ENCODE results near the gene ANKRD28. TPM values are rescaled to one million over a fixed set of nuclear protein-coding genes. Genes with fewer than 3 reads are reported as not detected.

The ANKRD28 gene
- total and polyA plus RNA-seq, 3 experiments from 2014 or later: 11.2 to 41.5 (median 40.2) TPM

DNA sequence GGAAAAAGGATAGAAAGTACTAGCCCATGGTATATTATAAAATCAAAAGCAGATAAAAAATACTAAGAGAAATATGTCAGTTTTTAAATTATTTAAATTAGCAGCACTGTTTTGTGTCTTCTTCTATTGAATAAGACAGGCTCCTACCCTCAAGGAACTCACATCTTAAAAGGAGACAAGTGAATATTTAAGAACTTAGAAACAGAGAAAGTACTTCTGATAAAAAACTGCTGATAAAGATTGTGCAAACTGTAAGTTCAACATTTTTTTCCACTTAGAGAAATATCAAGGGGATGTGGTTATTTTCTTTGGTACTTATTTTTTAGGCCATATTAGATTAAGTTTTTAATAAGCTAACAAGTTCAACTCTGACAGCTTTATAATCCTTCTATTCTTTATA lies 3.0 kb upstream of the ANKRD28 start:
- H3K36me3 Mint-ChIP-seq: peaks cover 0 to 4% (median 0%) of the 10 kb centered on the region in 3 donors
- peaks cover 57% of the 10 kb centered on the region for H3K4me1 ChIP-seq (ENCODE audit: insufficient read depth, low read length)
- no peaks in the 10 kb centered on the region for H3K9me3 ChIP-seq (ENCODE audit: low read length)
- no peak overlapping the region for H3K4me3 ChIP-seq (ENCODE audit: low read length)
- H3K27ac ChIP-seq (ENCODE audit: low read depth, low read length): no peak overlapping the region
- peaks cover 75 to 97% (median 94%) of the 10 kb centered on the region in 3 donors for H3K4me1 Mint-ChIP-seq
- no peaks in the 10 kb centered on the region for H3K36me3 ChIP-seq (ENCODE audit: insufficient read depth, low read length)
- H3K27me3 Mint-ChIP-seq: no peaks in the 10 kb centered on the region
- POLR2A ChIA-PET: no interaction called here
- peak overlapping the region; percentile 43 to 85 (median 74) for H3K27ac Mint-ChIP-seq
- CTCF ChIA-PET: interaction anchor here (1.0 to 1.1 kb wide), 2 partner anchors 11 to 13 kb away, joined by 3 to 5 read pairs; no protein-coding TSS in a partner anchor
- H3K4me3 Mint-ChIP-seq: peak overlapping the region in 5 of 7 donors; percentile 10 to 67 (median 47)
- H3K9me3 Mint-ChIP-seq: no peaks in the 10 kb centered on the region
- DNase-seq: no peak
- no peaks in the 10 kb centered on the region for H3K27me3 ChIP-seq (ENCODE audit: insufficient read depth, low read length, poor library complexity, severe bottlenecking)

DNA sequence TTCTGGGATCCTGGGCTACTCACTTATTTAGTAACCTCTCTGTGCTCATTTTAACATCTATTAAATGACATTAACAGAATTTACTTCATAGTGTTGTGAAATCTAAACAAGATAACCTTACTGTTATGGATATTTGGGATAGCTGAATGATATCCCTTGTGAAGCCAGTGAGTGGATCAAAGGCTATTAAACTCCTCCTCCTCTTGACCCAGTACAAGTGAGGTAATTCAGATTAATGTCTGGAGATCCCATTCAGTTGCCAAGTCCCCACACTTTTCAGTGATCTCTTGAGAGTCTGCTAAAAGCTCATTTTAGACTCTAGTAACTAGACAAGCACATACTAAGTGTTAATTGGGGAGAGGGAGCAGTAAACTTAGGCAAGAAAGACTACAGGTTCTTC lies 2.5 kb upstream of the ANKRD28 start:
- H3K4me1 Mint-ChIP-seq: peaks cover 78 to 97% (median 94%) of the 10 kb centered on the region in 3 donors
- Histone ChIP-seq H3K4me3 (ENCODE audit: low read length) (no peak overlapping the region), H3K36me3 (ENCODE audit: insufficient read depth, low read length) (no peaks in the 10 kb centered on the region), H3K4me1 (ENCODE audit: insufficient read depth, low read length) (peaks cover 57% of the 10 kb centered on the region), H3K27me3 (ENCODE audit: insufficient read depth, low read length, poor library complexity, severe bottlenecking) (no peaks in the 10 kb centered on the region), H3K9me3 (ENCODE audit: low read length) (no peaks in the 10 kb centered on the region), H3K27ac (ENCODE audit: low read depth, low read length) (no peak overlapping the region)
- H3K4me3 Mint-ChIP-seq: no peak overlapping the region
- no peaks in the 10 kb centered on the region for H3K9me3 Mint-ChIP-seq
- no peak for DNase-seq
- H3K36me3 Mint-ChIP-seq: peaks cover 0 to 4% (median 0%) of the 10 kb centered on the region in 3 donors
- CTCF ChIA-PET: interaction anchor here (1.1 kb wide), 1 partner anchor 12 kb away, joined by 5 read pairs; no protein-coding TSS in a partner anchor
- POLR2A ChIA-PET: no interaction called here
- no peaks in the 10 kb centered on the region for H3K27me3 Mint-ChIP-seq
- peak overlapping the region in 7 of 8 donors; percentile 33 to 84 (median 65) for H3K27ac Mint-ChIP-seq

DNA sequence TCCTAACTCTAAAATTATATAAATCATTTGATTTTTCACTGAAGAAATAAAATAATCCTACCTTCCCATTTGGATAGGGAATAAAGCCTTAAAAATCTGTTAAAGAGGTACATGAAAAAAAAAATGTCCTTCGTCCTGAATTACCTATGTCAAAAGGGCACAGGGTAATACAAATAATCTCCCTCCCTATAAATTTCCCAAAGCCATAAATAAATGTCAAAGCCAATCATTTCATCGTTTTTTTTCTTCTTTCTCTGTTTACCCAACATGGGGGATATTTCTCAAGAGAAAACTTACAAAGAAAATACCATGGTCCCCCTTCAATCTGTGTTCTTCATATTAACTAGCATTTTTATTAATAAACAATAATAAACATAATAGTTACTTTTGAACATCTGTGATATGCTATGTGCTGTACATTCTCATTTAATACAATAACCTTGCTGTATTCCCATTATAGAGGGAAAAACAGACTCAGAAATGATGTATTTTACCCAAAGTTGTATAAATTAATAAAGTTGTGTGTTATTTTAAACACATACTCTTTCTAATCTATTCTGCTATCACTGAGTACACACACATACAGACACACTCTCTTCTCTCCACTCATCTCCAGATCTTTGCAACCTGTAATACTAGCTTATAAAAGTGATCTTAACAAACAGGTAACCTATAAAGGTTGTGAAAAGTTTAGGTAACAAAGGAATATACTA lies 910 bp upstream of the ANKRD28 start:
- Mint-ChIP-seq H3K27me3 (no peaks in the 10 kb centered on the region), H3K4me1 (peaks cover 76 to 95% (median 91%) of the 10 kb centered on the region in 3 donors), H3K36me3 (peaks cover 0 to 10% (median 4%) of the 10 kb centered on the region in 3 donors), H3K27ac (peak overlapping the region in 4 of 8 donors; percentile 13 to 76 (median 50)), H3K9me3 (no peaks in the 10 kb centered on the region), H3K4me3 (peak overlapping the region in 2 of 7 donors; percentile 28 to 44)
- H3K9me3 ChIP-seq (ENCODE audit: low read length): no peaks in the 10 kb centered on the region
- H3K27me3 ChIP-seq (ENCODE audit: insufficient read depth, low read length, poor library complexity, severe bottlenecking): no peaks in the 10 kb centered on the region
- H3K36me3 ChIP-seq (ENCODE audit: insufficient read depth, low read length): no peaks in the 10 kb centered on the region
- peaks cover 57% of the 10 kb centered on the region for H3K4me1 ChIP-seq (ENCODE audit: insufficient read depth, low read length)
- POLR2A ChIA-PET: no interaction called here
- no peak for DNase-seq
- H3K4me3 ChIP-seq (ENCODE audit: low read length): no peak overlapping the region
- CTCF ChIA-PET: interaction anchor here (0.5 kb wide), 1 partner anchor 144 kb away, joined by 3 read pairs; no protein-coding TSS in a partner anchor
- H3K27ac ChIP-seq (ENCODE audit: low read depth, low read length): peak overlapping the region; percentile 77

DNA sequence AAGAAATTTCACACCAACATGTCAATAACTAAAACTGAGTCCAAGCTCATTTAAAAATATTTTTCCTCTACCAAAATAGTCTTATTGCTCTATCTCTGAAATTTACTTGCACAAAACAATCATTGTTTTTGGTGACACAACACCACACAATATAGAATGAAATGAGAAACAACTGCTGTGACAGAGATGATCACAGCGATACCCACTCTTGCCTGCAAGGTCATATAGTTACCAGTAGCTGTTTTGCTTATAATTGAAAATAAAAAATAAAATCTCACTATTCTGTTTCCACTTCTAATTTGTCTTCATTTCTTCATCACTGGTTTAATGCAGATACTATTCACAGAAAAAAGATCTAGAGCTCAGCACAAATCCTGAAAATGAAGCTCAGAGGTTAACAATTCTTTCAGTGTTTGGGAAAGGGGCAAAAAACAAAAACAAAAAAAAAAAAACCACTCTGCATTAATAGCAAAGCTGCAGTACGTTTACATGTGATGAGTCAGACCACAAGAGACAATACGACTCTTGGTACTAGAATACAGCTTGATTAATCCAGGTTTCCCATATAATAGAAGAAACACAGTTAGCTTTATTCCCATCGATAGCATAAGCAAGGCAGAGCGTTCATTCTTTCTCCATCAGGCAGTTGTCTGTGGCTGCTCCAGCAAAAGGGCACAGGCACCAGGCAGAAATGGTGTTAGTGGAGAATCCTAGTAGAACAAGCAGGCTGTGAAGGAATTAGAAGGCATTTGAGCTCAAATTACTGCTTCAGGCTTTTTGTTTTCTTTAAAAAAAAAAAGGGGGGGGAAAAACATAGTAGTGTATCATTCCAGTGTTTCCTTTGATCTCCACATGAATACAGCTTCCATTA lies 773 bp downstream of the ANKRD28 start:
- peaks cover 73 to 96% (median 91%) of the 10 kb centered on the region in 3 donors for H3K4me1 Mint-ChIP-seq
- POLR2A ChIA-PET: interaction anchor here (0.7 to 1.2 kb wide), 2 partner anchors 11 to 133 kb away, joined by 3 read pairs; no protein-coding TSS in a partner anchor
- Histone ChIP-seq H3K27me3 (ENCODE audit: insufficient read depth, low read length, poor library complexity, severe bottlenecking) (no peaks in the 10 kb centered on the region), H3K4me1 (ENCODE audit: insufficient read depth, low read length) (peaks cover 51% of the 10 kb centered on the region), H3K4me3 (ENCODE audit: low read length) (no peak overlapping the region), H3K27ac (ENCODE audit: low read depth, low read length) (peak overlapping the region; percentile 77), H3K36me3 (ENCODE audit: insufficient read depth, low read length) (no peaks in the 10 kb centered on the region), H3K9me3 (ENCODE audit: low read length) (no peaks in the 10 kb centered on the region)
- H3K27ac Mint-ChIP-seq: peak overlapping the region; percentile 83 to 96 (median 92)
- peak overlapping the region; percentile 83 to 89 (median 87) for H3K4me3 Mint-ChIP-seq
- CTCF ChIA-PET: interaction anchor here (0.6 to 1.0 kb wide), 4 partner anchors 9 to 167 kb away, joined by 3 to 5 read pairs (median 4); no protein-coding TSS in a partner anchor
- no peak for DNase-seq
- H3K9me3 Mint-ChIP-seq: no peaks in the 10 kb centered on the region
- H3K36me3 Mint-ChIP-seq: peaks cover 3 to 17% (median 4%) of the 10 kb centered on the region in 3 donors
- no peaks in the 10 kb centered on the region for H3K27me3 Mint-ChIP-seq

DNA sequence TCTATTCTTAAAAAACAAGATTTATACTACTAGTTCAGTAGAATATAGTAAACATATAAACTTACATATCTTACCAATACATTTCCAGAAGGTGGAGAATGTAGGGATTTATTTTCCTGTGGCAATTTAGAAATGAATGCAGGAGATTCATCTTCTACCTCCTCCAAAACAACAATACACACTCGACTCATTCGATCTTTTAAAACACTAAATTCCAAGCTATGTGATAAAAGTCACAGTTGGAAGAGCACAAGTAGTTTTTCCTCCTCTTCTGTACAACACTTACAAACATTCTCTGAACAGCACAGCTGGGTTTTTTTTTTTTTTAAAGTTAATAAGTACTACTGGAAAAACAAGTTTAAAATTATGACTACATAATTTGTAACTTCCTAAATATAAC lies 1.4 kb downstream of the ANKRD28 start:
- DNase-seq: no peak
- Mint-ChIP-seq H3K27ac (peak overlapping the region; percentile 24 to 96 (median 90)), H3K36me3 (peaks cover 3 to 22% (median 11%) of the 10 kb centered on the region in 3 donors), H3K27me3 (no peaks in the 10 kb centered on the region), H3K4me1 (peaks cover 73 to 96% (median 91%) of the 10 kb centered on the region in 3 donors), H3K9me3 (no peaks in the 10 kb centered on the region), H3K4me3 (peak overlapping the region; percentile 51 to 89 (median 86))
- peak overlapping the region; percentile 77 for H3K27ac ChIP-seq (ENCODE audit: low read depth, low read length)
- POLR2A ChIA-PET: no interaction called here
- no peaks in the 10 kb centered on the region for H3K27me3 ChIP-seq (ENCODE audit: insufficient read depth, low read length, poor library complexity, severe bottlenecking)
- CTCF ChIA-PET: interaction anchor here (1.0 kb wide), 1 partner anchor 9 kb away, joined by 4 read pairs; no protein-coding TSS in a partner anchor
- no peak overlapping the region for H3K4me3 ChIP-seq (ENCODE audit: low read length)
- H3K4me1 ChIP-seq (ENCODE audit: insufficient read depth, low read length): peaks cover 45% of the 10 kb centered on the region
- no peaks in the 10 kb centered on the region for H3K9me3 ChIP-seq (ENCODE audit: low read length)
- no peaks in the 10 kb centered on the region for H3K36me3 ChIP-seq (ENCODE audit: insufficient read depth, low read length)

DNA sequence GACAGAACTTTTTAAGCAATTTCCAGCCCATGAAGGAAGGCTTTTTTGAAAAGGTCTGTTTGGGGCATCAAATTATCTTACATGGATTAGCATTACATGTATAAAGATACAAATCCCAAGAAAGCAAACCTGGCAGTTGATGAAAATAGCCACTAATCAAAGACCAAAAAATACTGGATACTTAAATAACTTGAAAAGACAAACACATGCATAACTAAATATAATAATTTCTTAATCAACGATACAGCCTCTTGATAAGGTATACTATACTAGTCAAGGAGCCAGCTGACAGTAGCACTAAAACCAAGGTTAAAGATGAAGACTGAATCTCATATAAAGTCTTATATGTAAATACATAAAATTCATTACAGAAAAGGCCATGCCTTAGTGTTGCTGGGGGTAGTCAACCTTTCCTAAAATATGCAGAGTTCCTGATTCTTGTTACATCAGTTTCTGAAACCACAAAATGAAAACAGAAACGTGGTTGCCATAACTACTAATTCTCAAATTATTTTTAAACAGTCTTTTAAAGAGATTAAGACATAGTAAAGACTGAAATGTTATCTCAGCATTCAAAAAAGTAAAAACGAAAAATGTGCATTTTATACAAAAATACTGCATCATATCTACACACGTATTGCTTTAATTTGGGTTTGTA lies 2.0 kb downstream of the ANKRD28 start:
- H3K27me3 Mint-ChIP-seq: no peaks in the 10 kb centered on the region
- H3K4me1 ChIP-seq (ENCODE audit: insufficient read depth, low read length): peaks cover 39% of the 10 kb centered on the region
- H3K27ac Mint-ChIP-seq: peak overlapping the region; percentile 68 to 96 (median 90)
- H3K9me3 ChIP-seq (ENCODE audit: low read length): no peaks in the 10 kb centered on the region
- POLR2A ChIA-PET: no interaction called here
- H3K36me3 Mint-ChIP-seq: peaks cover 3 to 26% (median 12%) of the 10 kb centered on the region in 3 donors
- H3K36me3 ChIP-seq (ENCODE audit: insufficient read depth, low read length): no peaks in the 10 kb centered on the region
- H3K4me3 Mint-ChIP-seq: peak overlapping the region; percentile 60 to 89 (median 85)
- CTCF ChIA-PET: no interaction called here
- H3K9me3 Mint-ChIP-seq: peaks cover 0 to 4% (median 0%) of the 10 kb centered on the region in 5 donors
- H3K4me1 Mint-ChIP-seq: peaks cover 73 to 96% (median 91%) of the 10 kb centered on the region in 3 donors
- no peak overlapping the region for H3K4me3 ChIP-seq (ENCODE audit: low read length)
- DNase-seq: peak in 1 of 5 donors; percentile 39
- H3K27me3 ChIP-seq (ENCODE audit: insufficient read depth, low read length, poor library complexity, severe bottlenecking): no peaks in the 10 kb centered on the region
- H3K27ac ChIP-seq (ENCODE audit: low read depth, low read length): peak overlapping the region; percentile 77

DNA sequence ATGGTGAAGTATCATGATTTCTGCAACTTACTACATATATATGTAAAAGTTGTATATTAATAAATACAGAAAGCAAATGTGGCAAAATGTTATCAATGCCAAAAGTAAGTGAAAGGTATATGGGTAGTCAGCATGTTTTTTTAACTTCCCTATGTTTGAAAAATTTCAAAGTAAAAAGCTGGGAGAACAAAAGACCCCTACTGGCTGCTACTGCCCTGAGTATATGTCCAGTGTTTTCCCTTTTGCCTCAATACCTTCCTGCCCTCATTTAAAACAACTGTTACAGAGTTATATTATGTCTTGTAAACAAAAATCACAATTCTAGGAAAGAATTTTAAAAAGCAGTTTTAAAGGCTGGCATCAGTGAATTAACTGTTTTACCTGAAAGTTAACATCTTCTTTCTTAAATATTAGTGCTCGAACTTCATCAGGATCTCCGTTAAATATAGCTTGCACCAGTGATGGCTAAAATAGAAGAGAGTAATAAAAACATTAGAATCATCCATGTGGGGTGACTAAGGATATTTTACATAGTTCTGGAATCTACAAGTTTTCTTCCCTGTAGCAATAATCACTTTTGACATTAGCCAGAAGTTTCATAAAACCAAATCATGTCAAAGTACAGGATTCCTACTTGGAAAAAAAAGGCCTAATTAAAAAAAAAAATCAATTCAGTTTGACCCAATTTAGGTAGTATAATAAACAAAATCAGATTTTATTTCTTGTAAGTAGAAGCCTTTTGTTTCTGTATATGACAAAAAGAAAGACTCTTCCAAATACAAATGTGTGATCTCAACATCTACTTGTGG lies 2.7 kb downstream of the ANKRD28 start:
- Mint-ChIP-seq H3K27me3 (no peaks in the 10 kb centered on the region), H3K36me3 (peaks cover 6 to 29% (median 12%) of the 10 kb centered on the region in 3 donors), H3K4me1 (peaks cover 73 to 96% (median 91%) of the 10 kb centered on the region in 3 donors), H3K4me3 (peak overlapping the region; percentile 60 to 89 (median 85)), H3K9me3 (peaks cover 0 to 4% (median 0%) of the 10 kb centered on the region in 5 donors), H3K27ac (peak overlapping the region; percentile 68 to 96 (median 90))
- ChIA-PET CTCF (no interaction called here), POLR2A (no interaction called here)
- no peak overlapping the region for H3K4me3 ChIP-seq (ENCODE audit: low read length)
- H3K36me3 ChIP-seq (ENCODE audit: insufficient read depth, low read length): no peaks in the 10 kb centered on the region
- no peaks in the 10 kb centered on the region for H3K9me3 ChIP-seq (ENCODE audit: low read length)
- no peak for DNase-seq
- H3K4me1 ChIP-seq (ENCODE audit: insufficient read depth, low read length): peaks cover 32% of the 10 kb centered on the region
- peak overlapping the region; percentile 77 for H3K27ac ChIP-seq (ENCODE audit: low read depth, low read length)
- no peaks in the 10 kb centered on the region for H3K27me3 ChIP-seq (ENCODE audit: insufficient read depth, low read length, poor library complexity, severe bottlenecking)
